GM12878 (cell line): ENCODE data around the gene TOPBP1. TPM values are rescaled to one million over a fixed set of nuclear protein-coding genes. Genes with fewer than 3 reads are reported as not detected.

ENCODE experiments used
- ATAC-seq: fragments of 200-7000 bp; cut with Tn5 transposase; 3 replicates; pipeline ENCODE4 v1.9.1; 2020; ENCODE audit warnings: mild to moderate bottlenecking, moderate library complexity
- BruUV-seq: library from RNA; stranded (reverse); fragments of 400-500 nt; replicated peaks from 2 replicates; lab custom pipeline; 2021; lab: Mats Ljungman, UMichigan
- CTCF ChIA-PET: fragments of 300-600 bp; sonication (Branson Sonifier 250); formaldehyde crosslinking; extraction: SDS; loops from one replicate; lab custom pipeline; 2021; ENCODE audit warnings: inconsistent platforms; lab: Yijun Ruan, JAX
- POLR2A ChIA-PET: fragments of 350-600 bp; formaldehyde crosslinking; extraction: SDS; loops from one replicate; lab custom pipeline; 2021; ENCODE audit warnings: inconsistent platforms; lab: Charles Lee
- RAD21 ChIA-PET: fragments of 300-600 bp; sonication (Branson Sonifier 250); formaldehyde crosslinking; loops from one replicate; lab custom pipeline; 2023; ENCODE audit warnings: antibody characterized with exemption; ENCODE audit not compliant: unreplicated experiment; lab: Charles Lee
- SMC1A ChIA-PET: fragments of 300-600 bp; sonication (Branson Sonifier 250); formaldehyde crosslinking; loops from one replicate; lab custom pipeline; 2023; ENCODE audit not compliant: unreplicated experiment, uncharacterized antibody; lab: Charles Lee
- DNase-seq: peaks from one replicate; pipeline ENCODE4 v3.0.0-alpha.2; 2011; ENCODE audit warnings: low read depth, low spot score
- FAIRE-seq: peaks from 3 replicates; lab custom pipeline; 2011; peaks lifted over from hg19 to GRCh38; lab: Jason Lieb, UNC
- H2AFZ ChIP-seq: 2 replicates; pipeline ENCODE4 v1.6.0; 2011; ENCODE audit warnings: low read depth, low read length, control low read depth; ENCODE audit not compliant: control insufficient read depth
- H3K27ac ChIP-seq: 2 replicates; pipeline ENCODE4 v1.5.1; 2011; ENCODE audit warnings: control low read depth; ENCODE audit not compliant: control insufficient read depth, insufficient read depth
- H3K27me3 ChIP-seq, 2 experiments: replicated peaks in 1 of 2; 2 replicates each; pipeline versions ENCODE4 v1.6.0 to v1.6.1; 2011; ENCODE audit warnings: low read length in 1 of 2; ENCODE audit not compliant: control insufficient read depth in 2 of 2, insufficient read depth in 2 of 2
- H3K36me3 ChIP-seq, 2 experiments: 2 replicates each; pipeline ENCODE4 v1.5.1; 2011; ENCODE audit warnings: low read length in 1 of 2; ENCODE audit not compliant: control insufficient read depth in 2 of 2, insufficient read depth in 2 of 2
- H3K4me1 ChIP-seq: 2 replicates; pipeline ENCODE4 v1.6.1; 2011; ENCODE audit warnings: mild to moderate bottlenecking, low read length, moderate library complexity, mixed read lengths; ENCODE audit not compliant: control insufficient read depth, insufficient read depth
- H3K4me2 ChIP-seq: 2 replicates; pipeline ENCODE4 v1.6.0; 2011; ENCODE audit warnings: control low read depth; ENCODE audit not compliant: control insufficient read depth, insufficient read depth
- H3K4me3 ChIP-seq: fragments of 200-600 bp; sonication (generic); 2 replicates; pipeline ENCODE4 v1.5.1; 2016
- H3K79me2 ChIP-seq: 2 replicates; pipeline ENCODE4 v1.6.0; 2011; ENCODE audit warnings: low read length; ENCODE audit not compliant: control insufficient read depth, insufficient read depth
- H3K9ac ChIP-seq: 2 replicates; pipeline ENCODE4 v1.8.0; 2011; ENCODE audit warnings: low read length, control low read depth, mixed read lengths; ENCODE audit not compliant: control insufficient read depth, insufficient read depth
- H3K9me3 ChIP-seq: replicated peaks from 3 replicates; pipeline ENCODE4 v1.5.1; 2011; ENCODE audit warnings: mild to moderate bottlenecking, low read length; ENCODE audit not compliant: control insufficient read depth, insufficient read depth
- H4K20me1 ChIP-seq: 2 replicates; pipeline ENCODE4 v1.6.0; 2011; ENCODE audit not compliant: control insufficient read depth, insufficient read depth
- CBFB ChIP-seq: IDR thresholded peaks from 2 replicates; pipeline ENCODE4 v1.6.1; 2016; ENCODE audit warnings: antibody characterized with exemption, low read depth
- CEBPB ChIP-seq, 2 experiments: fragments of 150-350 bp in 1 of 2; IDR thresholded peaks; 2 replicates each; pipeline ENCODE4 v1.6.1; 2012 to 2014; ENCODE audit warnings: low read depth in 2 of 2, low read length in 2 of 2, borderline replicate concordance in 1 of 2, inconsistent platforms in 1 of 2
- CHD2 ChIP-seq: IDR thresholded peaks from 2 replicates; pipeline ENCODE4 v1.6.1; 2011; ENCODE audit warnings: low read depth, low read length, improper control_type of control experiment, borderline replicate concordance
- CTCF ChIP-seq, 3 experiments: IDR thresholded peaks in 2 of 3; conservative IDR thresholded peaks in 1 of 3; 2 replicates each; pipeline ENCODE4 v1.5.1; 2011; ENCODE audit warnings: low read depth in 3 of 3, low read length in 3 of 3, mild to moderate bottlenecking in 3 of 3, control low read depth in 2 of 3, moderate library complexity in 2 of 3, inconsistent platforms in 1 of 3, mixed read lengths in 1 of 3; ENCODE audit not compliant: control insufficient read depth in 2 of 3, insufficient read depth in 1 of 3; ENCODE audit errors: extremely low read depth in 1 of 3
- FOXK2 ChIP-seq: fragments of 450-650 bp; IDR thresholded peaks from 2 replicates; pipeline ENCODE4 v1.6.1; 2017; ENCODE audit warnings: mild to moderate bottlenecking, moderate library complexity
- FOXM1 ChIP-seq: IDR thresholded peaks from 2 replicates; pipeline ENCODE4 v1.6.1; 2012; ENCODE audit warnings: low read depth, mild to moderate bottlenecking, inconsistent platforms, low read length, moderate library complexity
- GABPA ChIP-seq: IDR thresholded peaks from 2 replicates; pipeline ENCODE4 v1.6.1; 2014; ENCODE audit warnings: antibody characterized with exemption, low read depth, mild to moderate bottlenecking, inconsistent platforms
- KAT2A ChIP-seq: conservative IDR thresholded peaks from 2 replicates; pipeline ENCODE4 v1.6.1; 2011; ENCODE audit warnings: low read depth, low read length; ENCODE audit not compliant: control insufficient read depth
- KDM1A ChIP-seq: fragments of 200-600 bp; sonication (generic); IDR thresholded peaks from 2 replicates; pipeline ENCODE4 v1.6.1; 2016; ENCODE audit warnings: borderline replicate concordance
- MAX ChIP-seq: IDR thresholded peaks from 2 replicates; pipeline ENCODE4 v1.6.1; 2012; ENCODE audit warnings: low read depth, low read length, improper control_type of control experiment
- MEF2B ChIP-seq: fragments of 450-650 bp; IDR thresholded peaks from 2 replicates; pipeline ENCODE4 v1.6.1; 2018; ENCODE audit warnings: mild to moderate bottlenecking, moderate library complexity; ENCODE audit not compliant: partially characterized antibody, poor library complexity, severe bottlenecking
- NR2F1 ChIP-seq: fragments of 450-650 bp; conservative IDR thresholded peaks from 2 replicates; pipeline ENCODE4 v1.6.1; 2017; ENCODE audit warnings: mild to moderate bottlenecking
- RAD21 ChIP-seq: IDR thresholded peaks from 2 replicates; pipeline ENCODE4 v1.6.1; 2011; ENCODE audit warnings: mild to moderate bottlenecking, low read depth, low read length, moderate library complexity; ENCODE audit not compliant: insufficient read depth
- SMAD5 ChIP-seq: IDR thresholded peaks from 2 replicates; pipeline ENCODE4 v1.6.1; 2016; ENCODE audit warnings: antibody characterized with exemption, low read depth
- STAT1 ChIP-seq: fragments of 450-650 bp; conservative IDR thresholded peaks from 2 replicates; pipeline ENCODE4 v1.6.1; 2014; ENCODE audit warnings: antibody characterized with exemption, mild to moderate bottlenecking
- ZNF687 ChIP-seq: fragments of 450-650 bp; IDR thresholded peaks from 2 replicates; pipeline ENCODE4 v1.6.1; 2017; ENCODE audit warnings: mild to moderate bottlenecking, moderate library complexity
- WGBS: methylation state at CpG from one replicate; pipeline ENCODE4 v1.1.6; 2016; ENCODE audit warnings: low lambda C conversion rate; ENCODE audit not compliant: insufficient replicate concordance, insufficient coverage; ENCODE audit errors: missing lambda C conversion rate; 5-methylcytosine and 5-hydroxymethylcytosine counted together
- in situ Hi-C: fragments of 300-500 bp; cut with MboI; formaldehyde crosslinking; loops from 9 replicates; pipeline ENCODE4 v1.14.3; 2018; ENCODE audit warnings: mixed read lengths
- intact Hi-C: fragments of 100-400 bp; cut with micrococcal nuclease; formaldehyde crosslinking; loops from one replicate; pipeline ENCODE4 v1.14.2; 2022; ENCODE audit not compliant: unreplicated experiment
- polyA plus RNA-seq, 11 experiments: library from polyadenylated mRNA; depleted of rRNA in 4 of 11; unstranded in 6 of 11; stranded (reverse) in 5 of 11; fragments of >200 nt; fragmentation: Nextera tagmentation in 4 of 11; fragmentation: Illumina TruSeq in 1 of 11; extraction: Ambion mirVana in 4 of 11; extraction: Trizol in 1 of 11; gene quantifications; 1 replicate in 1 of 11; 2 replicates in 10 of 11; pipeline versions ENCODE4 v1.2.1 to v1.2.3, GENCODE V29; 2011 to 2016; ENCODE audit warnings: inconsistent platforms in 2 of 11, missing spikeins in 2 of 11, low read depth in 1 of 11
- total RNA-seq, 4 experiments: library from RNA; depleted of rRNA in 3 of 4; stranded (reverse); fragments of >200 nt in 3 of 4; fragmentation: Illumina TruSeq in 1 of 4; extraction: Trizol in 1 of 4; gene quantifications; 2 replicates each; pipeline versions ENCODE4 v1.2.1 to v1.2.3, GENCODE V29; 2013 to 2021

Gene TOPBP1
- total and polyA plus RNA-seq, 10 of the 15 experiments (the other 5 are each of a cell fraction or from before 2014, with no cell fraction given): 18.3 to 99.3 (median 61.5) TPM

- ChIA-PET RAD21 (interaction anchor here (0.8 to 10.3 kb wide), 5 partner anchors 9 to 122 kb away, joined by 3 to 137 read pairs (median 9); no protein-coding TSS in a partner anchor), CTCF (interaction anchor here (1.4 to 2.9 kb wide), 3 partner anchors 23 to 103 kb away, joined by 3 to 12 read pairs (median 4); no protein-coding TSS in a partner anchor), POLR2A (interaction anchor here (0.7 to 2.4 kb wide), 6 partner anchors 8 to 181 kb away, joined by 3 to 15 read pairs (median 5); no protein-coding TSS in a partner anchor), SMC1A (interaction anchor here (1.0 to 3.9 kb wide), 8 partner anchors 12 to 125 kb away, joined by 3 to 44 read pairs (median 16); no protein-coding TSS in a partner anchor)
- Histone ChIP-seq H3K4me3 (no peak overlapping the region), H3K27ac (no peak overlapping the region), H3K9ac (no peak overlapping the region), H3K79me2 (peaks cover 25% of the 10 kb centered on the region), H4K20me1 (no peaks in the 10 kb centered on the region; the same call in 1 of the 2 replicates), H3K36me3 (0 out of 4 replicates have a peak, but pooled peaks cover 0 to 2% of the 10 kb centered on the region in 2 experiments), H3K4me2 (no peak overlapping the region), H3K27me3 (no peaks in the 10 kb centered on the region), H3K4me1 (peaks cover 29% of the 10 kb centered on the region), H3K9me3 (no peaks in the 10 kb centered on the region), H2AFZ (no peak overlapping the region)
- 100% methylated on average over 2 of the region's 2 CpGs for WGBS
- BruUV-seq: no TSS peak
- in situ Hi-C loops: loop anchor here (5.0 kb wide), 2 partner anchors 84 to 124 kb away; no protein-coding TSS in a partner anchor
- intact Hi-C loops: loop anchor here (10.0 kb wide), 1 partner anchor 846 kb away; the partner anchor contains the start of gene NPHP3
- DNase-seq (no peak), ATAC-seq (no peak), FAIRE-seq (no peak)
- no peak for TF ChIP-seq STAT1
- TF ChIP-seq SMAD5: no peak
- no peak for TF ChIP-seq FOXK2
- no peak for TF ChIP-seq CHD2
- TF ChIP-seq ZNF687: no peak
- TF ChIP-seq MEF2B: no peak
- no peak for TF ChIP-seq CBFB
- TF ChIP-seq RAD21: no peak
- TF ChIP-seq FOXM1: no peak
- TF ChIP-seq CEBPB (IDR thresholded peaks at IDR 0.05; ENCODE audit: borderline replicate concordance in 1 of 2, low read depth in 2 of 2, low read length in 2 of 2): no peak
- no peak for TF ChIP-seq CTCF (IDR thresholded peaks at IDR 0.05 in 2 of 3, conservative IDR thresholded peaks at IDR 0.05 in 1 of 3; ENCODE audit: control insufficient read depth in 2 of 3, extremely low read depth in 1 of 3, insufficient read depth in 1 of 3, low read depth in 3 of 3, low read length in 3 of 3)
- no peak for TF ChIP-seq NR2F1
- TF ChIP-seq KDM1A: no peak
- no peak for TF ChIP-seq GABPA
- TF ChIP-seq MAX: no peak
- TF ChIP-seq KAT2A: no peak
Observed at GRCh38 chr3:133570937-133571320, 90.8 kb downstream of the TOPBP1 start.
